Measurements from ENCODE around the gene NTM. TPM values are rescaled to one million over a fixed set of nuclear protein-coding genes. Genes with fewer than 3 reads are reported as not detected.
A peak's percentile ranks its signal among the peaks of the same experiment; 100 is the strongest.

The NTM gene
- total and polyA plus RNA-seq, 2 of the 8 experiments (the other 6 are each of a cell fraction or from before 2014, with no cell fraction given), result 13.4 to 20.0 TPM

DNA sequence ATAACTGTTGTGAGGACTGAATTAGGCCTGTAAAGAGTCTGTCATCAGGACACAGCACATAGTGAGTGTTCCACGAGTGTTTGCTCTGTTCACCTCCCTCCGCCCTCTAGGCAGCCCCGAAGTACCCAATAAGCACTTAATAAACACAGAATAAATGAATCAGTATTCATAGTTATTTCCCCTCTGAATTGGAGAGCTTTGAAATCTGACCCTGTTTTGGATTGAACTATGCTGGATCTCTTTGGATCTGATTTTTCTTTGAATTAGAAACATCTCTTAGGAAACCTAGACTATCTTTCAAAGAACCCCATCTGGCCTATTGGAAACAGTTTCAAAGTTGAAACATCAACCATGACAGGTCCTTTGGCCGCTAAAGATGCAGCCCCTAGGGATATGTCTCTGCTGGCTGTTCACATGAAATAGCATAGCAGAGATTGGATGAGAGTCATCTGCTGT, 615.5 kb downstream of the NTM start:
- POLR2A ChIA-PET (ENCODE audit: partially characterized antibody), result no interaction called here

More for the DNA sequence above, 615.5 kb downstream of the NTM start:
- H3K9ac ChIP-seq (replicated peaks in 1 of 4; ENCODE audit: extremely low read depth in 1 of 4, low read depth in 3 of 4, low read length in 3 of 4), result no peak overlapping the region
- no peaks in the 10 kb centered on the region for H3K27me3 ChIP-seq (replicated peaks in 1 of 4; ENCODE audit: control insufficient read depth in 3 of 4, extremely low read depth in 1 of 4, insufficient read depth in 3 of 4, low read length in 3 of 4)
- H3K9me3 ChIP-seq (ENCODE audit: insufficient read depth in 2 of 2, low read depth in 1 of 2, low read length in 1 of 2), result no peaks in the 10 kb centered on the region
- H4K5ac ChIP-seq (ENCODE audit: insufficient read length, low read depth, low read length), result no peak overlapping the region
- H4K8ac ChIP-seq (ENCODE audit: extremely low read depth, insufficient read depth, low read length), result no peak overlapping the region
- TF ChIP-seq RNF2 (IDR thresholded peaks at IDR 0.05; ENCODE audit: borderline replicate concordance, low read depth, low read length, missing control alignments, poor library complexity, severe bottlenecking) (no peak), TEAD4 (IDR thresholded peaks at IDR 0.05; ENCODE audit: low read depth, low read length) (no peak), NANOG (IDR thresholded peaks at IDR 0.05; ENCODE audit: insufficient read depth, low read depth, low read length, poor library complexity, severe bottlenecking) (no peak), BRCA1 (IDR thresholded peaks at IDR 0.05; ENCODE audit: low read depth, low read length) (no peak), BACH1 (IDR thresholded peaks at IDR 0.05; ENCODE audit: low read length) (no peak), ATF3 (IDR thresholded peaks at IDR 0.05; ENCODE audit: insufficient read depth, low read depth, low read length) (no peak), JUN (IDR thresholded peaks at IDR 0.05; ENCODE audit: low read depth, low read length) (no peak), KDM4A (IDR thresholded peaks at IDR 0.05; ENCODE audit: low read depth, low read length, severe bottlenecking) (no peak), SIRT6 (IDR thresholded peaks at IDR 0.05; ENCODE audit: low read length) (no peak), CEBPB (IDR thresholded peaks at IDR 0.05; ENCODE audit: low read depth, low read length) (no peak)
- TF ChIP-seq, protein P1, sequence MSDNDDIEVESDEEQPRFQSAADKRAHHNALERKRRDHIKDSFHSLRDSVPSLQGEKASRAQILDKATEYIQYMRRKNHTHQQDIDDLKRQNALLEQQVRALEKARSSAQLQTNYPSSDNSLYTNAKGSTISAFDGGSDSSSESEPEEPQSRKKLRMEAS (IDR thresholded peaks at IDR 0.05), result no peak
- H3K4me3 ChIP-seq (ENCODE audit: extremely low read depth in 1 of 4, insufficient read depth in 2 of 4, low read depth in 3 of 4, low read length in 4 of 4), result no peak overlapping the region
- 0 out of 2 replicates have a peak overlapping the region, but pooled peaks have one; percentile 18 for H2BK5ac ChIP-seq (ENCODE audit: low read depth, low read length)
- H3K56ac ChIP-seq (replicated peaks; ENCODE audit: insufficient read length, low read depth, low read length), result no peak overlapping the region
- no peak overlapping the region for H2BK120ac ChIP-seq (replicated peaks; ENCODE audit: low read depth, low read length)
- no peak overlapping the region for H3K4me2 ChIP-seq (ENCODE audit: insufficient read depth in 1 of 2, low read depth in 2 of 2, low read length in 2 of 2)
- H4K91ac ChIP-seq (replicated peaks; ENCODE audit: insufficient read length, low read length), result no peak overlapping the region
- DNase-seq (ENCODE audit: low read depth in 1 of 2, low spot score in 2 of 2) (no peak), FAIRE-seq (no peak)
- H3K79me2 ChIP-seq (ENCODE audit: control insufficient read depth in 1 of 2, insufficient read depth in 2 of 2, low read length in 2 of 2), result no peaks in the 10 kb centered on the region
- H2BK15ac ChIP-seq (ENCODE audit: low read length), result no peak overlapping the region
- H3K23me2 ChIP-seq (ENCODE audit: low read depth, low read length), result no peaks in the 10 kb centered on the region; the same call in 1 of the 2 replicates
- H3K36me3 ChIP-seq (ENCODE audit: control insufficient read depth in 2 of 4, insufficient read depth in 4 of 4, low read length in 3 of 4), result no peaks in the 10 kb centered on the region; a peak in 2 of 8 replicates
- CTCF ChIA-PET (ENCODE audit: partially characterized antibody), result no interaction called here
- no peak overlapping the region for H3K4ac ChIP-seq (replicated peaks; ENCODE audit: insufficient read length, low read depth, low read length)
- H2AK5ac ChIP-seq (ENCODE audit: low read depth, low read length), result no peak overlapping the region
- H3K79me1 ChIP-seq (ENCODE audit: low read depth, low read length), result no peaks in the 10 kb centered on the region
- no peak overlapping the region for H3K18ac ChIP-seq (ENCODE audit: extremely low read depth, low read length)
- H3K23ac ChIP-seq (ENCODE audit: insufficient read length), result no peak overlapping the region
- peaks cover 6 to 21% (median 19%) of the 10 kb centered on the region in 4 experiments for H3K4me1 ChIP-seq (replicated peaks in 1 of 4; ENCODE audit: control insufficient read depth in 3 of 4, insufficient read depth in 4 of 4, low read length in 3 of 4)
- no peak overlapping the region for H2AFZ ChIP-seq (ENCODE audit: low read length)
- H2BK20ac ChIP-seq (ENCODE audit: low read length), result no peak overlapping the region
- H2BK12ac ChIP-seq (ENCODE audit: low read depth, low read length), result no peak overlapping the region
- H3K27ac ChIP-seq (ENCODE audit: low read depth, low read length), result no peak overlapping the region
- no peak overlapping the region for H3K14ac ChIP-seq (ENCODE audit: insufficient read length)
- H4K20me1 ChIP-seq (replicated peaks in 1 of 2; ENCODE audit: control insufficient read depth in 1 of 2, insufficient read depth in 2 of 2, low read length in 2 of 2), result no peaks in the 10 kb centered on the region
- WGBS, 2 experiments (ENCODE audit: extremely low coverage in 1 of 2, insufficient coverage in 1 of 2, insufficient read length in 1 of 2, insufficient replicate concordance in 2 of 2, low coverage in 1 of 2, low lambda C conversion rate in 2 of 2, missing lambda C conversion rate in 1 of 2), result 93% methylated on average over 4 of the region's 4 CpGs; no CpG with 5 or more reads in 1 of the 2 experiments
